Measurements from ENCODE around the gene KRTAP12-1.

KRTAP12-1 gene

GRCh38 chr21:44656868-44657267 lies 25.1 kb downstream of the KRTAP12-1 start:
- Histone ChIP-seq H3K4me1 (no peaks in the 10 kb centered on the region), H3K36me3 (no peaks in the 10 kb centered on the region), H3K4me3 (ENCODE audit: low read depth, low read length) (no peak overlapping the region), H3K9me3 (no peaks in the 10 kb centered on the region), H3K27me3 (peaks cover 11% of the 10 kb centered on the region)
- no peak for TF ChIP-seq CTCF (IDR thresholded peaks at IDR 0.05; ENCODE audit: low read depth, low read length)
- no peak for DNase-seq

DNA sequence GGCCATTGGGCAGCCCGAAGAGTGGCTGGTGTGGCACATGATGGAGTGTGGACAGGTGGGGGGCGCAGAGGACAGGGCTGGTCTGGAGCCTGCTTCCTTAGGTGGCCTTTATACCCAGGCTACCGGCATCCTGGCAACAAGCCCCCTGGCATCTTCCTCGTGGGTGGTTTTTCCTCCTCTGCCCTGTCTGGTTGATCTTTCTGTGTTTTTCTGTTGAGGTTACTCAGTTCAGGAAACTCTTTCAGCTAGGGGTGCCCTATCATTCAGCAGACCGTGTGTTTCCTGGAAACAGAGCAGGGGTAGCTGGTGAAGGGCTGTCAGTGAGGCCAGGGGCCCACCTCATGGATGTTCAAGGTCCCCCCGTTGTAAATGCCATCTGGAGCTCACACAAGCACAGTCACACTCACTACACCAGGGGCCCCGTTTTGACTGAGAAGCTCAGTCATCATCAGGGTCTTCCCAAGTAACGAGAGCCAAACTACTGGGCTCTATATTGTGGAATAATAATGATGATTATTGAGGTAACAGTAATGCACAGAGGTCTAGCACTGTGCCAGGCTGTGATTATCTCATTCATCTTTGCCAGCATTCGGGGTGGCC lies 27.3 kb downstream of the KRTAP12-1 start, which contains the start of gene KRTAP12-4:
KRTAP12-4 (minus strand) TSS at position 84 of the 600 bp plus-strand sequence; CDS start at position 39, 45 bp downstream.
- H3K27me3 ChIP-seq: peaks cover 7% of the 10 kb centered on the region; the same call in 1 of the 2 replicates
- H3K4me3 ChIP-seq (ENCODE audit: low read depth, low read length): no peak within 1 kb of the TSS
- TF ChIP-seq CTCF (IDR thresholded peaks at IDR 0.05; ENCODE audit: low read depth, low read length): no peak
- no peaks in the 10 kb centered on the region for H3K9me3 ChIP-seq
- no peak for DNase-seq
- no peaks in the 10 kb centered on the region for H3K36me3 ChIP-seq
- no peaks in the 10 kb centered on the region for H3K4me1 ChIP-seq

- DNase-seq: no peak
- no peak overlapping the region for H3K4me3 ChIP-seq (ENCODE audit: low read depth, low read length)
- H3K36me3 ChIP-seq: no peaks in the 10 kb centered on the region
- H3K27me3 ChIP-seq: peaks cover 9% of the 10 kb centered on the region
- no peaks in the 10 kb centered on the region for H3K4me1 ChIP-seq
- H3K9me3 ChIP-seq: no peaks in the 10 kb centered on the region
- no peak for TF ChIP-seq CTCF (IDR thresholded peaks at IDR 0.05; ENCODE audit: low read depth, low read length)
Observed at GRCh38 chr21:44653656-44654575, 28.0 kb downstream of the KRTAP12-1 start.

- no peaks in the 10 kb centered on the region for H3K9me3 ChIP-seq
- DNase-seq: no peak
- peaks cover 15% of the 10 kb centered on the region for H3K27me3 ChIP-seq
- no peaks in the 10 kb centered on the region for H3K4me1 ChIP-seq
- no peak for TF ChIP-seq CTCF (IDR thresholded peaks at IDR 0.05; ENCODE audit: low read depth, low read length)
- H3K4me3 ChIP-seq (ENCODE audit: low read depth, low read length): no peak overlapping the region
- no peaks in the 10 kb centered on the region for H3K36me3 ChIP-seq
Observed at GRCh38 chr21:44653123-44653522, 28.8 kb downstream of the KRTAP12-1 start.

- Histone ChIP-seq H3K4me1 (no peaks in the 10 kb centered on the region), H3K27me3 (peaks cover 14% of the 10 kb centered on the region), H3K36me3 (no peaks in the 10 kb centered on the region), H3K9me3 (no peaks in the 10 kb centered on the region), H3K4me3 (ENCODE audit: low read depth, low read length) (no peak overlapping the region)
- no peak for TF ChIP-seq CTCF (IDR thresholded peaks at IDR 0.05; ENCODE audit: low read depth, low read length)
- DNase-seq: no peak
Observed at GRCh38 chr21:44650973-44651675, 30.8 kb downstream of the KRTAP12-1 start.

Data from BE2C (cell line).